ENCODE measurements around the gene MAPK10. TPM values are rescaled to one million over a fixed set of nuclear protein-coding genes. Genes with fewer than 3 reads are reported as not detected.

Gene MAPK10
- total RNA-seq, 6 donors from 2014 or later: 11.1 to 89.1 (median 29.5) TPM

DNA sequence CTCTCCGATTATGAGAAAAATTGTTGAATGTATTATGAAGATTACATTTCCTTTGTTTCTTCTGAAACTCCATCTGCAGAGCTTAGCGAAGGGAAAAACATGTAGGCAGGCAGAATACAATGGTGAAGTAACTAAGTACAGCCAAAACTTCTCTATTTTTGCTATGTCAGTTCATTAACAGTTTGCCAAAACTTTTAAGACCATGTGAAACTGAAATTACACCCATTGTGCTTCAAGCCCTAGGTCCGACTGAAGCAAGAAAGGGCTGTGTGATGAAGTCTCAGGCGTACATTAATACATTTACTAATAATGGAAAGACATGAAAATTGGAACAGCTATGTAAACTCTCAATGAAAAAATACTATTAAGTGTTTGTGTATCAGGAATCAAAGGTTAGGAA is 398.0 kb downstream of the MAPK10 start:
- Histone ChIP-seq H3K27me3 (no peaks in the 10 kb centered on the region), H3K4me1 (no peaks in the 10 kb centered on the region), H3K27ac (no peak overlapping the region), H3K9me3 (no peaks in the 10 kb centered on the region), H3K36me3 (no peaks in the 10 kb centered on the region), H3K4me3 (no peak overlapping the region)
- DNase-seq: no peak
- ATAC-seq (ENCODE audit: low FRiP score in 2 of 2): no peak
- no peak for TF ChIP-seq CTCF (IDR thresholded peaks at IDR 0.05)
- WGBS, 2 donors: 85 to 86% methylated on average over 4 of the region's 4 CpGs

DNA sequence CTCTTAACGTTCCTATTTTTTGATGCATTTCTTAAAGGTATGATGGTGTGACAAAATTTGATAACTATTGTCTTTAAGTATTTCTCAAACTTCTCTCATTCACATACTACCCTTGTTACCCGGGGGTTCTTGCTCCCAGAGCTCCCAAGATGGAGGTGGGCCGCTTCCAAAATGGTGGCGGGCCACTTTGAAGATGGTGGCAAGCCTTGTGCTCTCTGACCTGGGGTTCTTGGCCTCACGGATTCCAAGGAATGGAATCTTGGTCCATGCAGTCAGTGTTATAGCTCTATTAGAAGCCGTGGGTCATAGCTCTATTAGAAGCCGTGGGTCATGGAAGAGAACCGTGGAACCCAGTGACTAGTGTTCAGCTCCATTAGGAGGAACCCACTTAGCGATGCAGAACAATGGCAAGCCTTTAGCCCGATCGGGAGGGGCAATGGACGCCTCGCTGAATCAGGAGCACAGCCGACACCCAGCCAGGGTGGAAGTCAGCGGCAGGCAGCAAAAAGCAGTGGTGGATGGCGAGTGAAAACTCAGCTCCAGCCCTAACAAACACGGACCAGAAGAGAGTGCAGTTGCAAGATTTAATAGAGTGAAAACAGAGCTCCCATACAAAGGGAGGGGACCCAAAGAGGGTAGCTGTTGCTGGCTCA is 403.4 kb downstream of the MAPK10 start:
- H3K27ac ChIP-seq: no peak overlapping the region
- no peaks in the 10 kb centered on the region for H3K36me3 ChIP-seq
- ATAC-seq (ENCODE audit: low FRiP score in 2 of 2): no peak
- no peak overlapping the region for H3K4me3 ChIP-seq
- peak in 1 of 2 donors; percentile 5 for DNase-seq
- H3K9me3 ChIP-seq: no peaks in the 10 kb centered on the region
- H3K27me3 ChIP-seq: no peaks in the 10 kb centered on the region
- TF ChIP-seq EP300 (IDR thresholded peaks at IDR 0.05) (no peak), CTCF (IDR thresholded peaks at IDR 0.05) (no peak), POLR2A (IDR thresholded peaks at IDR 0.05) (no peak), POLR2AphosphoS5 (IDR thresholded peaks at IDR 0.05) (no peak)
- no peaks in the 10 kb centered on the region for H3K4me1 ChIP-seq
- 90 to 94% methylated on average over 11 to 17 of the region's 17 CpGs for WGBS, 2 donors

GRCh38 chr4:85955620-85956292 is 404.1 kb downstream of the MAPK10 start:
- no peaks in the 10 kb centered on the region for H3K36me3 ChIP-seq
- TF ChIP-seq EP300 (IDR thresholded peaks at IDR 0.05) (no peak), POLR2AphosphoS5 (IDR thresholded peaks at IDR 0.05) (no peak), CTCF (IDR thresholded peaks at IDR 0.05) (no peak), POLR2A (IDR thresholded peaks at IDR 0.05) (no peak)
- DNase-seq: no peak
- H3K4me1 ChIP-seq: no peaks in the 10 kb centered on the region
- ATAC-seq (ENCODE audit: low FRiP score in 2 of 2): no peak
- no peak overlapping the region for H3K27ac ChIP-seq
- no peak overlapping the region for H3K4me3 ChIP-seq
- no peaks in the 10 kb centered on the region for H3K27me3 ChIP-seq
- H3K9me3 ChIP-seq: no peaks in the 10 kb centered on the region

DNA sequence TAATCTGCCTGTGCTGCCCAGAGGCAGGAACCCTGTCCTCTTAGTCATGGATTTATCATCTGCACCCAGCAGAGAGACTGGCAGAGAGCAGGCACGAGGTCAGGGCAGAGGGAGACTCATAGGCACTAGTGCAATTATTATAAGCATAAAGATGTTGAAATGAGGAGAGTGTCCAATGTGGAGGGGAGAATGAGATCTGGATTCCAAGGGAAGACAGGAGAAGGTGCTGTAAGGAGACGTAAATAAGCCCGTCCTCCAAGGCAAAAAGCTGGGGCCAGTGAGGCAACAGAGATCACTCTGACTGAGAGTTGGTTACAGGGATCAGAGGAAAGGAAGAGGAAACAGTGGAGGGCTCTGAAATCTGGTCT is 406.2 kb downstream of the MAPK10 start:
- no peak for ATAC-seq (ENCODE audit: low FRiP score in 2 of 2)
- Histone ChIP-seq H3K9me3 (no peaks in the 10 kb centered on the region), H3K4me3 (no peak overlapping the region), H3K4me1 (no peaks in the 10 kb centered on the region), H3K27me3 (no peaks in the 10 kb centered on the region), H3K27ac (no peak overlapping the region), H3K36me3 (no peaks in the 10 kb centered on the region)
- no peak for DNase-seq
- 75 to 79% methylated on average over 3 of the region's 3 CpGs for WGBS, 2 donors
- TF ChIP-seq EP300 (IDR thresholded peaks at IDR 0.05): no peak
- TF ChIP-seq CTCF (IDR thresholded peaks at IDR 0.05): no peak
- TF ChIP-seq POLR2AphosphoS5 (IDR thresholded peaks at IDR 0.05): no peak
